Measurements from ENCODE around the gene SREK1.

SREK1 gene

DNA sequence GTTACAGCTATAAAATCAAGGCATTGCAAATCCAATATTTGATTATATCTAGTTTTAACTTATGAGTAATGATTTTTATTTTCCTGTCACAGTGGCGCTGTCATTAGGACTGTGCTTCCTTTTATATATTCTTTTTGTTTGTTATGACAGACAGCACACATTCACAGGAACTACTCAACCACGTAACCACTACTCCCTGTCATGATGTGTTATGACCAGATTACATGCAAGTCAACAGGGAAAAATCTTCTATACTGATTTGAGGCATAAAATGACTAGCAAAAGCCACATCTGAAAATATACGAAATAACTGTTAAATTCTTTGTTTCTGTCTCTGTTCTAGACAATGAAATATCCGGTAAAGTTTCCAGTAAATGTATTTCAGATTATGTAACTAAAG is 25.4 kb downstream of the SREK1 start:
- TF ChIP-seq GABPA (IDR thresholded peaks at IDR 0.05; ENCODE audit: low read depth) = no peak
- TF ChIP-seq, protein P1, sequence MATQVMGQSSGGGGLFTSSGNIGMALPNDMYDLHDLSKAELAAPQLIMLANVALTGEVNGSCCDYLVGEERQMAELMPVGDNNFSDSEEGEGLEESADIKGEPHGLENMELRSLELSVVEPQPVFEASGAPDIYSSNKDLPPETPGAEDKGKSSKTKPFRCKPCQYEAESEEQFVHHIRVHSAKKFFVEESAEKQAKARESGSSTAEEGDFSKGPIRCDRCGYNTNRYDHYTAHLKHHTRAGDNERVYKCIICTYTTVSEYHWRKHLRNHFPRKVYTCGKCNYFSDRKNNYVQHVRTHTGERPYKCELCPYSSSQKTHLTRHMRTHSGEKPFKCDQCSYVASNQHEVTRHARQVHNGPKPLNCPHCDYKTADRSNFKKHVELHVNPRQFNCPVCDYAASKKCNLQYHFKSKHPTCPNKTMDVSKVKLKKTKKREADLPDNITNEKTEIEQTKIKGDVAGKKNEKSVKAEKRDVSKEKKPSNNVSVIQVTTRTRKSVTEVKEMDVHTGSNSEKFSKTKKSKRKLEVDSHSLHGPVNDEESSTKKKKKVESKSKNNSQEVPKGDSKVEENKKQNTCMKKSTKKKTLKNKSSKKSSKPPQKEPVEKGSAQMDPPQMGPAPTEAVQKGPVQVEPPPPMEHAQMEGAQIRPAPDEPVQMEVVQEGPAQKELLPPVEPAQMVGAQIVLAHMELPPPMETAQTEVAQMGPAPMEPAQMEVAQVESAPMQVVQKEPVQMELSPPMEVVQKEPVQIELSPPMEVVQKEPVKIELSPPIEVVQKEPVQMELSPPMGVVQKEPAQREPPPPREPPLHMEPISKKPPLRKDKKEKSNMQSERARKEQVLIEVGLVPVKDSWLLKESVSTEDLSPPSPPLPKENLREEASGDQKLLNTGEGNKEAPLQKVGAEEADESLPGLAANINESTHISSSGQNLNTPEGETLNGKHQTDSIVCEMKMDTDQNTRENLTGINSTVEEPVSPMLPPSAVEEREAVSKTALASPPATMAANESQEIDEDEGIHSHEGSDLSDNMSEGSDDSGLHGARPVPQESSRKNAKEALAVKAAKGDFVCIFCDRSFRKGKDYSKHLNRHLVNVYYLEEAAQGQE (IDR thresholded peaks at IDR 0.05; ENCODE audit: insufficient replicate concordance, low read depth) = no peak
- TF ChIP-seq, protein P2, sequence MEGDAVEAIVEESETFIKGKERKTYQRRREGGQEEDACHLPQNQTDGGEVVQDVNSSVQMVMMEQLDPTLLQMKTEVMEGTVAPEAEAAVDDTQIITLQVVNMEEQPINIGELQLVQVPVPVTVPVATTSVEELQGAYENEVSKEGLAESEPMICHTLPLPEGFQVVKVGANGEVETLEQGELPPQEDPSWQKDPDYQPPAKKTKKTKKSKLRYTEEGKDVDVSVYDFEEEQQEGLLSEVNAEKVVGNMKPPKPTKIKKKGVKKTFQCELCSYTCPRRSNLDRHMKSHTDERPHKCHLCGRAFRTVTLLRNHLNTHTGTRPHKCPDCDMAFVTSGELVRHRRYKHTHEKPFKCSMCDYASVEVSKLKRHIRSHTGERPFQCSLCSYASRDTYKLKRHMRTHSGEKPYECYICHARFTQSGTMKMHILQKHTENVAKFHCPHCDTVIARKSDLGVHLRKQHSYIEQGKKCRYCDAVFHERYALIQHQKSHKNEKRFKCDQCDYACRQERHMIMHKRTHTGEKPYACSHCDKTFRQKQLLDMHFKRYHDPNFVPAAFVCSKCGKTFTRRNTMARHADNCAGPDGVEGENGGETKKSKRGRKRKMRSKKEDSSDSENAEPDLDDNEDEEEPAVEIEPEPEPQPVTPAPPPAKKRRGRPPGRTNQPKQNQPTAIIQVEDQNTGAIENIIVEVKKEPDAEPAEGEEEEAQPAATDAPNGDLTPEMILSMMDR (IDR thresholded peaks at IDR 0.05; ENCODE audit: insufficient read depth, low read length) = no peak
- no peak for TF ChIP-seq POLR2AphosphoS5 (IDR thresholded peaks at IDR 0.05; ENCODE audit: low read depth)
- TF ChIP-seq SPI1 (IDR thresholded peaks at IDR 0.05; ENCODE audit: borderline replicate concordance, low read depth) = no peak
- Histone ChIP-seq H3K27me3 (ENCODE audit: insufficient read depth, poor library complexity, severe bottlenecking) (no peaks in the 10 kb centered on the region), H3K4me3 (replicated peaks; ENCODE audit: insufficient read depth, low read length) (no peak overlapping the region), H3K27ac (replicated peaks) (no peak overlapping the region)
- no peak for DNase-seq (ENCODE audit: low read depth in 1 of 2, low spot score in 1 of 2)

DNA sequence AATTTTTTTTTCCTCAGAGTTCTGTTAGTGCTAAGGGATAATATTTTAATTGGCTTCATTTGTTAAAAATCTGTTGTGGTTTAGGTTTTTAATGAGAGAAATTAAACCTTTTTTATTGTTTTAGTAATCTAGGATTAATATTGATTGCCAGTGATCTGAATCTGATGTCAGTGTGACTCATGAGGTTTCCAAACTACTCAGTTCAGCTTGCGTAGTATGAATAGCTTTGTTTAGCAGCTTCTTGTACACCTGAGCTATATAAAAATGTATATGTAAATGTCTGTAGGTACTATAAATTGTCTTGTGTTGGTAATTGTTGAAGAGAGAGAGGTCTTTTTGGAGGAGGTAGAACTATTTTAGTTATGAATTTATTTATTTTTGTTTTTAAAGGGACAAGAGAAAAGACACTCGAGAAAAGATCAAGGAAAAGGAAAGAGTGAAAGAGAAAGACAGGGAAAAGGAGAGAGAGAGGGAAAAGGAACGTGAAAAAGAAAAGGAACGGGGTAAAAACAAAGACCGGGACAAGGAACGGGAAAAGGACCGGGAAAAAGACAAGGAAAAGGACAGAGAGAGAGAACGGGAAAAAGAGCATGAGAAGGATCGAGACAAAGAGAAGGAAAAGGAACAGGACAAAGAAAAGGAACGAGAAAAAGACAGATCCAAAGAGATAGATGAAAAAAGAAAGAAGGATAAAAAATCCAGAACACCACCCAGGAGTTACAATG is 26.3 kb downstream of the SREK1 start:
- DNase-seq (ENCODE audit: low read depth in 1 of 2, low spot score in 1 of 2) = no peak
- Histone ChIP-seq H3K27ac (replicated peaks) (no peak overlapping the region), H3K27me3 (ENCODE audit: insufficient read depth, poor library complexity, severe bottlenecking) (no peaks in the 10 kb centered on the region), H3K4me3 (replicated peaks; ENCODE audit: insufficient read depth, low read length) (no peak overlapping the region)
- TF ChIP-seq SPI1 (IDR thresholded peaks at IDR 0.05; ENCODE audit: borderline replicate concordance, low read depth) = no peak
- TF ChIP-seq POLR2AphosphoS5 (IDR thresholded peaks at IDR 0.05; ENCODE audit: low read depth) = no peak
- TF ChIP-seq, protein P1 (IDR thresholded peaks at IDR 0.05; ENCODE audit: insufficient replicate concordance, low read depth) = no peak
- TF ChIP-seq, protein P2 (IDR thresholded peaks at IDR 0.05; ENCODE audit: insufficient read depth, low read length) = no peak
- no peak for TF ChIP-seq GABPA (IDR thresholded peaks at IDR 0.05; ENCODE audit: low read depth)

DNA sequence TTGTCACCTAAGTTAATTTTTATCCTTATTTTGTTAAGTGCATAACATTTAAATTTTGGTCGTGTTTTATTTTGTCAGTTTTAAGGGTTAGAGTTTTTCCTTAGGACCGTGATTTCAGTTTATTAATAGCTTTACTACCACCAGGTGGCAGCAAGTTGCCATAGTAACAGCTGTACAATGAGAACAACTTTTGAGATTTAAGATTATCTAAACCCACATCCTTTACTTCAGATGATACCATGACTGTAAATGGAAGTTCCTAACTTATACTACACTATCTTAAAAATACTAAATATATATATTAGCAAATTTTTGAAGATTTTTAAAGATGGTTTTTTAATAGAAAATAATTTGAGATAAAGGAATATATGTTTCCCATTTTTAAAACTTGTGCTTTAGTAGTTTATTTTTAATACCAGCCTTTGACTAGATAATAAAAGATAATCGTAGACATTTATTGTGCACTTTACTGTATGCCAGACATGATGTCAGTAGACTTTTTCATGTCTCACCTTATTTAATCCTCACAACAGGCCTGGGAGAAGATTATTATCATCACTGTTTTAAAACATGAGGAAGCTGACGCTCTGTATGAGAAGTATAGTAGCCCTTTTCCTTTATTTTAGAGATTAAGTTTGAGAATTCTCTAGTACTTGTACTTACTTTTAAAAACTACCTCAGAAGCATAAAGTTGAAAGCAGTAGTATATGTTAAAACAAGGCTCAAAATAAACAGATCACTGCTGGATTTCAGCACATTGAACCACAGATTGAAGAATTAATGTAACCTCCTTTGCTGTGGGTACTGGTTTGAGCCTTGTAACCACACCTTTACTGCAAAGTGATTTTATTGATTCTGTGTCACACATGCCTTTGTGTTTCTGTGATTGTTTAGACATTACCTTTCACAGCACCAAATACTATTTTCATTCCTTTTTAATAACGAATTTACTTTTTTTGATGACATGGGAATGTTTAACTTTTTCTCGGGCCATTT is 27.5 kb downstream of the SREK1 start:
- TF ChIP-seq POLR2AphosphoS5 (IDR thresholded peaks at IDR 0.05; ENCODE audit: low read depth) (no peak), SPI1 (IDR thresholded peaks at IDR 0.05; ENCODE audit: borderline replicate concordance, low read depth) (no peak), GABPA (IDR thresholded peaks at IDR 0.05; ENCODE audit: low read depth) (no peak)
- TF ChIP-seq, protein P2 (IDR thresholded peaks at IDR 0.05; ENCODE audit: insufficient read depth, low read length) = no peak
- TF ChIP-seq, protein P1 (IDR thresholded peaks at IDR 0.05; ENCODE audit: insufficient replicate concordance, low read depth) = no peak
- Histone ChIP-seq H3K27me3 (ENCODE audit: insufficient read depth, poor library complexity, severe bottlenecking) (no peaks in the 10 kb centered on the region), H3K27ac (replicated peaks) (no peak overlapping the region), H3K4me3 (replicated peaks; ENCODE audit: insufficient read depth, low read length) (no peak overlapping the region)
- DNase-seq (ENCODE audit: low read depth in 1 of 2, low spot score in 1 of 2) = peak in 1 of 2 experiments; percentile 2

Measured in HL-60 (cell line).